GM19455 (cell line): ENCODE data around the gene SCN8A.
"Not testable (repeated sequence)": the region's sequence is repeated elsewhere in the genome, so short reads cannot be mapped to it uniquely, and the experiment has no call there.

Experiments used
- ATAC-seq: cut with Tn5 transposase; IDR thresholded peaks from one replicate; pipeline ENCODE4 v1.9.1; 2021; ENCODE audit not compliant: unreplicated experiment

Gene SCN8A

GRCh38 chr12:51621156-51621922, 30.3 kb downstream of the SCN8A start:
- no peak for ATAC-seq

GRCh38 chr12:51622564-51622963, 31.5 kb downstream of the SCN8A start:
- ATAC-seq: no peak

GRCh38 chr12:51625370-51625769, 34.3 kb downstream of the SCN8A start:
- ATAC-seq: no peak

- no peak for ATAC-seq
These were observed 35.1 kb downstream of the SCN8A start for GRCh38 chr12:51626115-51626514.

DNA sequence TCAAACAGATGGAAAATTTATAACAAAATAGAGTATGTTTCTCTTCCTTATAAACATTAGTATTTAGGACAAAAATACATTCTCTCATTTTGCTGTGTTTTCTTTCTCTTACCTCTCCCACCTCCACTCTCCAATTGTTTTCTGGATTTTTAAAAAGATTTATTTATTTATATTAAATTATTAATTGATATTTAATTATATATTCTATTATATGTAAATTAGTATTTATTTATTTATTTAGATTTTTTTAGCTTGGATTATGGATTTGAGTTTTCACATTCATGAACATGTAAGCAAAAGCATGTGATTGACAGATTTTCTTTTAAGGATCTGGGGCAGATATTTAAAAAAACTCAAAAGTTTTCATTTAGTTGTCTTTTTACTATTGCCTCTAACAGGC, 35.6 kb downstream of the SCN8A start:
- no peak for ATAC-seq

DNA sequence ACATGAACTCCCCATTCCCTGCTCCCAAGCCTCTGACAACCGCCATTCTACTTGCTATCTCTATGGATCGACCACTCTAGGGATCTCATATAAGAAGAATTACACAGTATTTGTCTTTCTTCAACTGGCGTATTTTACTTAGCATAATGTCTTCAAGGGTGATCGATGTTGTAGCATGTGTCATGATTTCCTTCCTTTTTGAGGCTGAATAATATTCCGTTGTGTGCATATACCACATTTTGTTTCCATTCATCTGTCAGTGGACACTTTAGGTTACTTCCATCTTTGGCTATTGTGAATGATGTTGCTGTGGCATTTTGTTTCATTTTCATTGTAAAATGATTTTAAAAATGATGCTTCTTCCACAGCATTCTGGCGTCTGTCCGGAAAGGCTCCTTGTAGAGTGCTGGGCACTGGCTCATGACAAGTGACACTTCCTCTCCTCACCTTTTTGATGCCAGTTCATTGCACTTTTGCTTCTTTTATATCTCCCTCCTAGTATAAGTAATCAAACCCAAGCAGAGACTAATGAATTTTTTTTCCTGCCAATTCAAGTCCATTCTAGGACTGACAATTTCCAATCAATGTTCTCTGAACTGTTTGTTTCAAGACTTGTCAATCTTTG, 39.3 kb downstream of the SCN8A start:
- no peak for ATAC-seq

- ATAC-seq: no peak
These were observed 40.0 kb downstream of the SCN8A start for GRCh38 chr12:51630986-51631385.

GRCh38 chr12:51631591-51631990, 40.6 kb downstream of the SCN8A start:
- ATAC-seq: no peak

GRCh38 chr12:51632623-51633022, 41.6 kb downstream of the SCN8A start:
- no peak for ATAC-seq

DNA sequence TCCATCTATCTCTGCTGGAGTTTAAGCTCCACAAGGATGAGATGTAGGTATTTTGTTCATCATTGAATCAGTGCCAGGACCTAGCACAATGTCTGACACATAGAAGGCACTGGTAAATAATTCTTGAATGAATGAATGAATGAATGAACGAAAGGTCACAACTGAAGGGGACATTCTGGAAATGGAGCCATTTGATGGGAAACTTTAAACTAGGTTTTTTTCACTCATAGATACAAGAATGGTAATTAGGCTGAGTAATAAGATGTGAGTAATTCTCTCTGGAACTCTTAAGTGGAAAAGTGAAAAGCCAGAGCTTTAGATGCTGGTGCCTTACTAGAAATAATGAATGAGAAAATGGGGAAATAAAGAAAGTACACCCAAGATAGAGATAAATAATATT, 44.3 kb downstream of the SCN8A start:
- no peak for ATAC-seq

DNA sequence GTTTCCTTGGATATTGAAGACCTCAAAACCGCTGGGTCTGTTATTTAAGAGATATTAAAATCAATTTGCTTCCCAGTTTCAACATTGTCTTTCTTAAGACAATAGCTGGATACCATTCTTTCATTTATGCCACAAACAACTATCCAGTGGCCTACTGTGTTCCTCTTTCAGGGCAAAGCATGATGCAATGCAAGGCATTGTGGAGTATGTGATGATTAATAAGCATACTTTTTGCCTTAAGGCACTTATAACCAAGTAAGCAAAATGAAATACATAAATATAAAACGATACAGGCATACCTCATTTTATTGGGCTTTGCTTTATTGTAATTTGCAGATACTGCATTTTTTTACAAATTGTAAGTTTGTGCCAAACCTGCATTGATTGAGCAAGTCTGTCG, 45.5 kb downstream of the SCN8A start:
- no peak for ATAC-seq

GRCh38 chr12:51636986-51637385, 46.0 kb downstream of the SCN8A start:
- ATAC-seq: no peak

- ATAC-seq: no peak
These were observed 48.3 kb downstream of the SCN8A start for GRCh38 chr12:51639361-51639760.

DNA sequence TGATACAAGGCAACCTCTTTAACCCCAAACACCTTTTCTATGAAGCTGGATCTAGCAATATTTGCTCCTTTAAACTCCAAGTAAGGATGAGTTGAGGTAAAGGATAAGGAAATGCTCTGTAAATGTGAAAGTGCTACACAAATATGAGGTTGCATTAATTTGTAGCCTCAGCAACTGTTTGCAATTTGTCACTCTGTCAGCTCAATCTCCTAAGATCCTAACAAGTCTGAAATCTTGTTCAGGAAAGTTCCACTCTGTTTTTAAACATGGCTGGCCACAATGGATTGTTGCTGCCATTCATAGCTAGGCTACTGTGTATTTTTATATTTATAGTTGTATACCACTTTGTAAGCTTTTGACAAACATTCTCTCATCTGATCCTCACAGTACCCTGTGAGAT, 51.3 kb downstream of the SCN8A start:
- ATAC-seq: no peak

DNA sequence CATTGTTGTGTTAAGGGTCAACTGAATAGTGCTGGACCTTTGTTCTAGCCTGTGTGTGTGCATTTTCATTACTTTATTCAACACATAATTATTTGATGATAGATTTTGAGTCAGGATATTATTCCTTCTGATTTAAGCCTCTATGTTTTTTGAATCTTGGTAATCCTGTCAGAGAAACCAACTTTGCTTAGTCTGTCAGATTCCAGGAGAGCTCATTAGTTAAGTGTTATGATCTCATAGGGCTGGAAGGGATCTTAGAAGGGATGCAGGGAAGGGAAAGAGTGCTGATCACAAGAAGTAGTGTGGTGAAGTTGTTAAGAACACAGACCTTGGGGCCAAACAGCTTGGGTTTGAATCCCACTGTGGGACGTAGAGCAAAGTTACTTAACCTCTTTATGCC, 52.9 kb downstream of the SCN8A start:
- no peak for ATAC-seq

DNA sequence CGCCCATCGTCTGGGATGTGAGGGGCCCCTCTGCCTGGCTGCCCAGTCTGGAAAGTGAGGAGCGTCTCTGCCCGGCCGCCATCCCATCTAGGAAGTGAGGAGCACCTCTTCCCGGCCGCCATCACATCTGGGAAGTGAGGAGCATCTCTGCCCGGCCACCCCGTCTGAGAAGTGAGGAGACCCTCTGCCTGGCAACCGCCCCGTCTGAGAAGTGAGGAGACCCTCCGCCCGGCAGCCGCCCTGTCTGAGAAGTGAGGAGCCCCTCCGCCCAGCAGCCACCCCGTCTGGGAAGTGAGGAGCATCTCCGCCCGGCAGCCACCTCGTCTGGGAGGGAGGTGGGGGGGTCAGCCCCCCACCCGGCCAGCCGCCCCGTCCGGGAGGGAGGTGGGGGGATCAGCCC, 53.7 kb downstream of the SCN8A start:
- ATAC-seq: not testable (repeated sequence)

- ATAC-seq: no peak
These were observed 54.9 kb downstream of the SCN8A start for GRCh38 chr12:51645961-51646360.

DNA sequence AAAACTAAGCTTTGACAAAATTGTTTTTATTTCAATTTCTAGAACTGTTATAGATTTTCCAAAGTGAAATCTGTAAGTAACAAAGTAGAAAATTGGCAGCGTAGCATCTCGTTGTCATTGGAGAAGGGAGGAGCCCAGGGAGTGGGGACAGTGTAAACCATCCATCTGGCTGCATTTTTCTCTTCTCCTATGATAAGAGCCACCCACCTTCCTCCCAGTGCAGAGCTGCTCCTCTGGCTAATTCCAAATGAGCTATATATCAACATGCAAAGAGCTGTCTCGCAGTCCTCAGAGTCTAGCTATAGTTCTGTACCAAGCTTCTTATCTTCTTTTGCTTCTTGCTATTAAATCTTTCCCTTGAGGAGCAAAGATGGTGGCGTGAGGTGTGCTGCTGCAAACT, 56.6 kb downstream of the SCN8A start:
- ATAC-seq: no peak

DNA sequence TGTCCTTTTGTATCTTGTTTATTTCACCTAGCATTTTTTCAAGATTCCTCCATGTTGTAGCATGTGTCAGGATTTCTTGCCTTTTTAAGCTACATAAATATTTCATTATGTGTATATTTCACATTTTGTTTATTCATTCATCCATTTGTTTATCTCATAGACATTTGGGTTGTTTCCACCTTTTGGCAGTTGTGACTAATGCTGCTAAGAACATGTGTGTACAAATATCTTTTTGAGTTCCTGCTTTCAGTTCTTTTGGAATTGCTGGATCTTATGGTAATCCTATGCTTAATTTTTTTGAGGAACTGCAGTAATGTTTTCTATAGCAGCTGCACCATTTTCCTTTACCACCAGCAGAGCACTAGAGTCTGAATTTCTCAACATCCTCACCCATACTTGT, 62.4 kb downstream of the SCN8A start:
- ATAC-seq: no peak

- ATAC-seq: no peak
These were observed 70.2 kb downstream of the SCN8A start for GRCh38 chr12:51661199-51661598.

GRCh38 chr12:51661836-51662235, 70.8 kb downstream of the SCN8A start:
- ATAC-seq: no peak

DNA sequence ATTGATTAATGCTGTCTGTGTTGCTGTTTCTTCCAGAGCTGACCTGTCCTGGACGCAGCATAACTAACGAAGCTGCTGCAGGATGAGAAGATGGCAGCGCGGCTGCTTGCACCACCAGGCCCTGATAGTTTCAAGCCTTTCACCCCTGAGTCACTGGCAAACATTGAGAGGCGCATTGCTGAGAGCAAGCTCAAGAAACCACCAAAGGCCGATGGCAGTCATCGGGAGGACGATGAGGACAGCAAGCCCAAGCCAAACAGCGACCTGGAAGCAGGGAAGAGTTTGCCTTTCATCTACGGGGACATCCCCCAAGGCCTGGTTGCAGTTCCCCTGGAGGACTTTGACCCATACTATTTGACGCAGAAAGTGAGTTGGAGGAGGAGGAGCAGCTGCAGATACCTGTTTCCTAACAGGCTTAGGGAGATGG, 71.7 kb downstream of the SCN8A start:
- no peak for ATAC-seq

DNA sequence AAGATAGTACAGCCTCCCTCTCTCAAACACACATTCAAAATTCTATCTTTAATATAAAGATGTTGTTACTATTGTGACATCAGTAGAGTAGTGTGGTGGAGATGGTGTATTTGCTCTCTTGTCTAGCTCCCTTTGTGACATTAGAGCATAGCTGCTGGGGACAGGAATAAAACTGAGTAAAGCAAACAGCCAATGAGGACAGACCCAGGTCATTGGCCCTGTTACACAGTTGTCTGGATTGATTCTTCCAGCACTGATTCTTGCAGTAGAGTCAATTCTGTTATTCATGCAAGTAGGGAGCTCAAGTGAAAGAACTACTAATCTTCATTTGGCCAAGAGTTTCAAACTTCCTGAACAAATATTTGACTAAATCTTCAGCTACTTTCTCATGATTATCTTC, 72.4 kb downstream of the SCN8A start:
- ATAC-seq: no peak
